Ureter (tissue), 1 donor: ENCODE measurements around the gene STBD1. TPM values are rescaled to one million over a fixed set of nuclear protein-coding genes. Genes with fewer than 3 reads are reported as not detected.
"Not testable (repeated sequence)": the region's sequence is repeated elsewhere in the genome, so short reads cannot be mapped to it uniquely, and the experiment has no call there.

Experiments
- DNase-seq: peaks from one replicate; pipeline ENCODE4 v3.0.0-alpha.2; 2020; ENCODE audit warnings: low spot score
- total RNA-seq: library from RNA; stranded (reverse); gene quantifications from one replicate; pipeline ENCODE4 v1.2.4, GENCODE V29; 2023
- donor health status: DM: yes; HTN: yes; CAD: no.

The STBD1 gene
- total RNA-seq = 6.9 TPM

GRCh38 chr4:76305971-76306881, at the start of gene STBD1:
Gene STBD1 (plus strand): TSS chr4:76306733. CDS start chr4:76306770, 37 bp downstream.
- DNase-seq = peak; percentile 88

- DNase-seq = no peak
Measured at GRCh38 chr4:76256968-76257367, 49.6 kb upstream of the STBD1 start.

GRCh38 chr4:76257824-76258223, 48.7 kb upstream of the STBD1 start:
- DNase-seq = no peak

- no peak for DNase-seq
Measured at GRCh38 chr4:76260571-76260970, 46.0 kb upstream of the STBD1 start.

GRCh38 chr4:76265631-76266218, 40.8 kb upstream of the STBD1 start:
- DNase-seq = no peak

GRCh38 chr4:76266627-76267026, 39.9 kb upstream of the STBD1 start:
- no peak for DNase-seq

GRCh38 chr4:76267811-76268210, 38.7 kb upstream of the STBD1 start:
- DNase-seq = no peak

GRCh38 chr4:76270244-76271175, 36.0 kb upstream of the STBD1 start:
- no peak for DNase-seq

- DNase-seq = no peak
Measured at GRCh38 chr4:76271248-76271647, 35.3 kb upstream of the STBD1 start.

- DNase-seq = no peak
Measured at GRCh38 chr4:76272073-76272472, 34.5 kb upstream of the STBD1 start.

- no peak for DNase-seq
Measured at GRCh38 chr4:76272582-76272981, 34.0 kb upstream of the STBD1 start.

GRCh38 chr4:76272999-76273398, 33.5 kb upstream of the STBD1 start:
- DNase-seq = no peak

- no peak for DNase-seq
Measured at GRCh38 chr4:76275486-76276124, 30.9 kb upstream of the STBD1 start.

GRCh38 chr4:76276813-76277212, 29.7 kb upstream of the STBD1 start:
- no peak for DNase-seq

GRCh38 chr4:76277667-76278066, 28.9 kb upstream of the STBD1 start:
- no peak for DNase-seq

GRCh38 chr4:76278583-76278982, 27.9 kb upstream of the STBD1 start:
- no peak for DNase-seq

GRCh38 chr4:76279462-76279861, 27.1 kb upstream of the STBD1 start:
- no peak for DNase-seq

- no peak for DNase-seq
Measured at GRCh38 chr4:76280488-76281441, 25.8 kb upstream of the STBD1 start.

- not testable (repeated sequence) for DNase-seq
Measured at GRCh38 chr4:76281594-76281993, 24.9 kb upstream of the STBD1 start.

GRCh38 chr4:76282941-76283689, 23.4 kb upstream of the STBD1 start:
- DNase-seq = no peak
